Jurkat, Clone E6-1 (cell line): Measurements from ENCODE around the gene ZNF318.
"Not testable (repeated sequence)": the region's sequence is repeated elsewhere in the genome, so short reads cannot be mapped to it uniquely, and the experiment has no call there.

ENCODE experiments used
- DNase-seq: peaks from one replicate; pipeline ENCODE4 v3.0.0-alpha.2; 2011; ENCODE audit warnings: low read depth, low spot score
- H3K4me3 ChIP-seq: 2 replicates; pipeline ENCODE4 v1.5.1; 2011; ENCODE audit warnings: mild to moderate bottlenecking, low read length, control low read depth, moderate library complexity

The ZNF318 gene

GRCh38 chr6:43347021-43347420 lies 22.4 kb downstream of the ZNF318 start:
- H3K4me3 ChIP-seq: no peak overlapping the region
- no peak for DNase-seq

DNA sequence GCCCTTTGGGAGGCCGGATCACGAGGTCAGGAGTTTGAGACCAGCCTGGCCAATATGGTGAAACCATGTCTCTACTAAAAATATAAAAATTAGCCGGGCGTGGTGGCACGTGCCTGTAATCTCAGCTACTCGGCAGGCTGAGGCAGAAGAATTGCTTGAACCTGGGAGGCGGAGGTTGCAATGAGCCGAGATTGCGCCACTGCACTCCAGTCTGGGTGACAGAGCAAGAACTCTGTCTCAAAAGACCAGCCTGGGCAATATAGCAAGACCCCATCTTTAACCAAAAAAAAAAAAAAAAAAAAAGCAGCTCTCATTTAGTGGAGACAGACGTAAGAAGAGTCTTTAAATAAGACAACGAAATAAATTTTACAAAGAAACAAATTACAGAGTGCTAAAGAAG lies 23.2 kb downstream of the ZNF318 start:
- not testable (repeated sequence) for H3K4me3 ChIP-seq, DNase-seq

DNA sequence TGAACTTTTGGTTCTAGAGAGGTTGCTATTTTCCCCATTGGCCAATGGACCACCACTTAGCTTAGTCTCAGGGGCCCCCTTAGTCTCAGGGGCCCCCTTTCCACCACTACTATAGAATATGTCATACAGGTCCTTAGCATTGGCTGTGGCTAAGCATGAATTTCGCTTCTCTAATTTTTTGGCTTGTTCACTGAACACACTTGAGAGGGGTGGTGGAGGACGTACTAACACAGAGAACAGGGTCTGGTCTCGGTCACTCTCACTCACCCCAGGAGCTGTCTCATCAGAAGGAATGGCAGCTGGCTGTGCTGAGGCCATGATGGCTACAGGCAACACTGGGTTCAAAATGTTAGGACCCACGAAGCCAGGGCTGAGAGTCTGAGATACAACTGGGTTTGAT lies 30.3 kb downstream of the ZNF318 start:
- no peak for DNase-seq
- no peak overlapping the region for H3K4me3 ChIP-seq

GRCh38 chr6:43338243-43338642 lies 31.2 kb downstream of the ZNF318 start:
- DNase-seq: no peak
- no peak overlapping the region for H3K4me3 ChIP-seq

GRCh38 chr6:43336382-43336781 lies 33.1 kb downstream of the ZNF318 start:
- H3K4me3 ChIP-seq: no peak overlapping the region
- DNase-seq: no peak

DNA sequence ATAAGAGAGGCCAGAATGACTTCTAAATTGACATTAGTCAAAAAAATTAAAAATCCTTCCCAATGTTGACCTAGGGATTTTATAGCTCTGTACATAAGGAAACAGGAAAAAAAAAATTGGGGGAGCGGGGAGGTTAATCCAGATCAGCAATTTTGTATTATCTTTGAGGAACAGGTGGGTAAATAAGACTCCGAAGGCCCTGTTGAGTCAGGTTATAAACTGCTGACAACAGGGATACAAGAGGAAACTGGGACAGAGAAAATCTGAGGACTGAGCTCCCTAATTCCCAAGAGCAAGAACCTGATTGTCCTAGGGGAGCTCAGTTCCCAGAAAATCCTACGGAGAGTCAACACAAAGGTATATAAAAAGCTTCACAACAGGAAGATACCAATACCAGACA lies 34.0 kb downstream of the ZNF318 start:
- no peak for DNase-seq
- H3K4me3 ChIP-seq: no peak overlapping the region

DNA sequence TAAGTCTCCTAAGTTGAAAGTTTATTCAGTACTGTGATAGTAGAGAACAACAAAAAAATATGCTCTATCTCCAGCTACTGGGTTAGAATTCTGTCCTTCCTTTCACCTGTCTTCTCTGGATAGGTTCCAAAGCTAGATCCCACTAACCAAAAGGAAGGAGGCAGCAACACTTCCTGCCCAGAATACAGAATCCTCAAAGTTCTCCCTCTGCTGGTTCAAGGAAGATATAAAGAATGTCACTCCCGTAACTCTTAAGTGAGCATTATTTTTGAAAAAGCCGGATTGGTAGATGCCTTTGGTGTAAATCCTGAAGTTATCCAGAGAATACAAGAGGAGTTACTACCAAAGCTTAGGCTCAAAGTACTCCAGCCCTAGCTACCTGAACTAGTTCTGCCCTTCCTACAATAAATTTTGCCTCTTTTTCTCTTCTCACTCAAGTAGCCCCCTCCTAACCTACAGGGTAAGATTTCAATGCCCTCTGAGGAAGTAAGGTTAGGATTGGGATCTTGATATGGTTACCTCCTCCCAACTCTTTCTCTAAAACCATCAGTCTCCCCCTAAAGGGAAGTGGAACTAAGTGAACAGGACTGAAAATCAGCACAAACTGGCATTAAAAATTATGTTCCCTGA lies 34.9 kb downstream of the ZNF318 start:
- H3K4me3 ChIP-seq: no peak overlapping the region
- peak; percentile 20 for DNase-seq

- no peak for DNase-seq
Measured at GRCh38 chr6:43331891-43332290, 37.6 kb downstream of the ZNF318 start.

GRCh38 chr6:43331470-43331869 lies 38.0 kb downstream of the ZNF318 start:
- no peak for DNase-seq
- H3K4me3 ChIP-seq: no peak overlapping the region

More at GRCh38 chr6:43331891-43332290, 37.6 kb downstream of the ZNF318 start:
- no peak overlapping the region for H3K4me3 ChIP-seq

DNA sequence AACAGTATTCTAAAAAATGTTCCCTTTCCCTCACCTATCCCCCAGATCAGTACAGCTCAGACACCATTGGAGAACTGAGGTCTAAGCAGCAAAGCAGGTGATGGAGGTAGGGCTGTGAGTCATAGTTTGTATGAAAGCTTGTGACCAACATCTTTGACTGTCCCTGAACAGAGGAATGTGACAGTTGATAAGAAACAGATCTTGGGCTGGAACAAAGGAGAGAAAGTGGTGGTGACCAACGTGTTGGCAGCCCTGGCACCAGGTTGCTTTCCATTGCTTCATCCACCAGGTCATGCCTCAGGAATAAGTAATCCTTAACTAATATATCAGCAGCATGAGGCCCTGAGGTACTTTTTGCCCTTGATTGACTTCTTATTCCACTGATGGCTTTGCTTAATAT lies 40.9 kb downstream of the ZNF318 start:
- no peak for DNase-seq

GRCh38 chr6:43325876-43326275 lies 43.6 kb downstream of the ZNF318 start:
- H3K4me3 ChIP-seq: no peak overlapping the region
- no peak for DNase-seq

More for the DNA sequence above, 40.9 kb downstream of the ZNF318 start:
- H3K4me3 ChIP-seq: no peak overlapping the region

GRCh38 chr6:43318011-43318410 lies 51.4 kb downstream of the ZNF318 start:
- H3K4me3 ChIP-seq: no peak overlapping the region
- DNase-seq: no peak

- DNase-seq: no peak
Measured at GRCh38 chr6:43313813-43314212, 55.6 kb downstream of the ZNF318 start.

DNA sequence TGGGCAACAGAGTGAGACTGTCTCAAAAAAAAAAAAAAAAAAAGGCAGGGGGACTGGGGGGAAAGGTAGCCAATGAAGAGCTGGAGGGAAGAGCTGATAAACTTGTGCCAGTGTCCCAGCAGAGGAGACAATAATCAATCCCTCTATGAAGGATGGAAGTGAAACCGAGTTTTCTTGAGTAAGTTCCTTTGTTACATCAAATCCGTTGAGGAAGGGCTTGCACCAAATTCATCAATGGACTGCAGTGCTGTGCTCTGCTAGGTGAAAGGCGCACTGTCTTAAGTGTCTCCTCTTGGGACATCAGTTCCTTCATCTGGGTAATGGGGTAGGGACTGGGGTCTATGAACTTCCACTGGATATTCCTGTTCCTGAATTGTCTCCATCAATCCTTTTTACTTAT lies 57.8 kb downstream of the ZNF318 start:
- no peak overlapping the region for H3K4me3 ChIP-seq
- no peak for DNase-seq

More at GRCh38 chr6:43313813-43314212, 55.6 kb downstream of the ZNF318 start:
- H3K4me3 ChIP-seq: no peak overlapping the region

- DNase-seq: no peak
- no peak overlapping the region for H3K4me3 ChIP-seq
Measured at GRCh38 chr6:43310624-43311023, 58.8 kb downstream of the ZNF318 start.

DNA sequence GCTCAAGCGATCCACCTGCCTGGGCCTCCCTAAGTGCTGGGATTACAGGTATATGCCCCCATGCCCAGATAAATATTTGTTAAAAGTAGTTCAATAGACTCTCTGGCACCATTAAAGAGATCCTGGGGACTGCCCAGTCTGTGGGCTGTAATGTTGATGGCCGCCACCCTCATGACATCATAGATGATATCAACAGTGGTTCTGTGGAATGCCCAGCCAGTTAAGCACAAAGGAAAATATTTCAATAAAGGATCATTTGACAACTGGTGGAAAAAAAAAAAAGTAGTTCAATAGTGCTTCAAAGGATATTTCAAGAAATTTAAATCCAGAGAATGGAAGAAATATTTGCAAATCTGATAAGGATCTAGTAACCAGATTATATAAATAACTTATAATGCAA lies 59.3 kb downstream of the ZNF318 start:
- no peak overlapping the region for H3K4me3 ChIP-seq
- no peak for DNase-seq

- DNase-seq: no peak
- H3K4me3 ChIP-seq: no peak overlapping the region
Measured at GRCh38 chr6:43308990-43309477, 60.4 kb downstream of the ZNF318 start.

DNA sequence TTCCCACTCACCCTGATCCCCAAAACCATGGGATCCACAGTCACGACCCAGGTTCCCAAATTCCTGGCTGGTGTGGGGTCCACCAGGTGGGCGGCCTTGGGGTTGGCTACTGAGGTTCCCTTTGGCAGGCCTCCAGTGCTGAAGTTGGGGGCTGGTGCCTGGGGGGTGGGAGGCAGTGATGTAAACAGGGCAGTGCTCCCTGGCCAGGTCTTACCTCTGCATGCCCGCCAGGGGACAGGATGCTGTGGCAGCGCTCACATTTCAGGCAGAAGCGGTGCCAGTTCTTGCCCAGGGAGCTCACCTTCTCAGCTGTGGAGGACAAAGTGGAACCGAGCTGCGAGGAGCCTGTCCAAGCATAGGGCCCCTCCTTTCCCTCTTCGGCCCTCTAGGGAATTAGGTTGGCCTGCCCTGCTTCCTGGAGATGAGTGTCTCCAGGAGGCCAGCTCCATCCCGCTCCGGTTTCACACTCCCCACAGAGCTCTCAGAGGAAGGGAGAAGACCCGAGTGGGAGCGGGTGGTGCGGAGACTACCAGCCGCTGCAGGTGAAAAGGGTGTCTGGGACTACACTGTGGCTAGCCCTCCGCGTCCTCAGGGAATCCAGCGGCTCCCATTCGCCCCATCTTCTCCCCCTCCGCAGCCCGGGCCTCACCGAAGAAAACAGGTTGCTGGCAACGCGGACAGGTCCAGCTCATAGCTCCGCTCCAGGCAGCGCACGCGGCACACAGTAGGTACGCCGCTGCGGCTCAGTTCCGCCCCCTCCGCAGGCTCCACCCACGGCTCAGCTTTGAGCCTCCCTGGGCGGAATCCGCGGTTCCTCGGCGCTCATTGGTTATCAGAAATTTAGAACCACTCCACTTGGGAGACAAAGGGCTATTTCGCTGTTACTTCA lies 61.1 kb downstream of the ZNF318 start, which contains the start of gene CRIP3:
Gene CRIP3 (minus strand): TSS at position 726 of the 889 bp plus-strand sequence. CDS start 34 bp downstream, at position 692.
- no peak for DNase-seq
- no peak within 1 kb of the TSS for H3K4me3 ChIP-seq

DNA sequence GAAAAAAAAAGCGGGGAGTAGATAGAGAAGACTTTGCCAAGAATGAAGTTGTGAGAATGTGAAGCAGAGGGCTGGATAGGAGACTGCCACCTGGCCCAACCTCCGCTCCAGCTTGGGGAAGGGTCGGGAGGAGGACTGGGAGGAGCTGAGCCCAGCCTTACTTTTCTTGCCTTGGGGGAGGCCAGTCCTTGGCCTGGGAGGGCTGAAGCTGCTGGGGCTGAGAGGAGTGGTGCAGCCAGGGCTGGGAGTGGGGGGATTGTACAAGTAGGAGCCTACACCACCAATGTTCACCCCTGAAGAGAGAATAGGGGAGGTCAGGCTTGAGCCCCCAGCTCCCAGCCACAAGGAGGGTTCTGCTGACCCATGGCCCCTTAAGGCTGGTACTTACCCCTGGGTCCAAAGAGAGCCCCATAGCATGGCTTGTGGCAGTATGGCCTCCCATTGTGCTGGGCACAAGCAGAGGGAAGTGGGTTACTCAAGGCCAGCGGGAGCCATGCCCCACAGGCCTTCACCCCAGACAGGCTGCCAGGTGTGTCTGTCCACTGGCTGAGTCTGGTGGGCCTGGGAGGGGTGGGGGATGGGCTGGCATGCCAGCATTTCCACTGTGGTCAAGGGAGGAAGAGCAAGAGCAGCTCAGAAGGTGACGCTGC lies 61.9 kb downstream of the ZNF318 start:
- H3K4me3 ChIP-seq: no peak overlapping the region
- no peak for DNase-seq

GRCh38 chr6:43306086-43306485 lies 63.4 kb downstream of the ZNF318 start:
- no peak overlapping the region for H3K4me3 ChIP-seq
- no peak for DNase-seq
